HG03095 (cell line): ENCODE results near the gene SYNE2.
"Not testable (repeated sequence)": the region's sequence is repeated elsewhere in the genome, so short reads cannot be mapped to it uniquely, and the experiment has no call there.

Experiments used
- ATAC-seq: cut with Tn5 transposase; IDR thresholded peaks from one replicate; pipeline ENCODE4 v1.9.1; 2021; ENCODE audit warnings: moderate library complexity; ENCODE audit not compliant: unreplicated experiment

SYNE2 gene

DNA sequence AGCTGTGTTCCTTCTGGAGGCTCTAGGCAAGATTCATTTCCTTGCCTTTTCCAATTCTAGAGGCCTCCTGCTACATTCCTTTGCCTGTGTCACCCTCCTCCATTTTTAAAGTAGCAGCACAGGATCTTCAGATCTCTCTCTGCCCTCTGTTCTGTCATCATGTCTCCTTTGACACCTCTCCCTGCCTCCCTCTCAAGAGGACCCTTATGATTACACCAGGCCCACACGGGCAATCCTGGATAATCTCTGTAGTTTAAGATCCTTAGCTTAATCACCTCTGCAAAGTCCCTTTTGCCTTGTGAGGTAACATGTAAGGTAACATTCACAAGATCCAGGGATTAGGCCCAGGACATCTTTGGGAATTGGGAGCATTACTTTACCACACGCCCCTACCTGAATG lies 155.2 kb downstream of the SYNE2 start:
- ATAC-seq, result no peak

- no peak for ATAC-seq
Measured at GRCh38 chr14:64012003-64012402, 159.2 kb downstream of the SYNE2 start.

DNA sequence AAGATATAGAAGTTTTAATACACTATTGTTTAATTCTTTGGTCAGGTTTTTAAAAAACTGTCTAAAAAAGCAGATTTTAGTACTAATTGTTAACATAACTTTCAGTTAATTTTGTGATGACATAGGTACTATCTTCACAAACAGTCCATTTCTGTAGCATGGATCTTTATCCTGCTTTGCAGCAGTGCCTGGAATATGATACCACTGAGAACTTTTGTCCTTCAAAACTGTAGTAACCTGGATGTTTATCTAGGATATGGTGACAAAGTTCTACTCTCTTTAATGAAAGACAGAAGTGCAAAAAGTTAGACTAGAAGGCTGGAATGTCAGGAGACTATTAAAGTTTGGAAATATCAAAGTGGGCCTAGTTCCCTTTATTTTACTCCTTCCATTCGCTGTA lies 159.9 kb downstream of the SYNE2 start:
- no peak for ATAC-seq

GRCh38 chr14:64025479-64025878 lies 172.7 kb downstream of the SYNE2 start:
- ATAC-seq, result no peak

GRCh38 chr14:64026600-64026999 lies 173.8 kb downstream of the SYNE2 start:
- no peak for ATAC-seq

- ATAC-seq, result no peak
Measured at GRCh38 chr14:64035143-64035542, 182.3 kb downstream of the SYNE2 start.

DNA sequence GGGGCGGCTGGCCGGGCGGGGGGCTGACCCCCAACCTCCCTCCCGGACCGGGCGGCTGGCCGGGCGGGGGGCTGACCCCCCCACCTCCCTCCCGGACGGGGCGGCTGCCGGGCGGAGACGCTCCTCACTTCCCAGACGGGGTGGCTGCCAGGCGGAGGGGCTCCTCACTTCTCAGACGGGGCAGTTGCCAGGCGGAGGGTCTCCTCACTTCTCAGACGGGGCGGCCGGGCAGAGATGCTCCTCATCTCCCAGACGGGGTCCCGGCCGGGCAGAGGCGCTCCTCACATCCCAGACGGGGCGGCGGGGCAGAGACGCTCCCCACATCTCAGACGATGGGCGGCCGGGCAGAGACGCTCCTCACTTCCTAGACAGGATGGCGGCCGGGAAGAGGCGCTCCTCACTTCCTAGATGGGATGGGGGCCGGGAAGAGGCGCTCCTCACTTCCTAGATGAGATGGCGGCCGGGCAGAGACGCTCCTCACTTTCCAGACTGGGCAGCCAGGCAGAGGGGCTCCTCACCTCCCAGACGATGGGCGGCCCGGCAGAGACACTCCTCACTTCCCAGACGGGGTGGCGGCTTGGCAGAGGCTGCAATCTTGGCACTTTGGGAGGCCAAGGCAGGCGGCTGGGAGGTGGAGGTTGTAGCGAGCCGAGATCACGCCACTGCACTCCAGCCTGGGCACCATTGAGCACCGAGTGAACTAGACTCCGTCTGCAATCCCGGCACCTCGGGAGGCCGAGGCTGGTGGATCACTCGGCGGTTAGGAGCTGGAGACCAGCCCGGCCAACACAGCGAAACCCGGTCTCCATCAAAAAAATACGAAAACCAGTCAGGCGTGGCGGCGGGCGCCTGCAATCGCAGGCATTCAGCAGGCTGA lies 185.3 kb downstream of the SYNE2 start:
- not testable (repeated sequence) for ATAC-seq

DNA sequence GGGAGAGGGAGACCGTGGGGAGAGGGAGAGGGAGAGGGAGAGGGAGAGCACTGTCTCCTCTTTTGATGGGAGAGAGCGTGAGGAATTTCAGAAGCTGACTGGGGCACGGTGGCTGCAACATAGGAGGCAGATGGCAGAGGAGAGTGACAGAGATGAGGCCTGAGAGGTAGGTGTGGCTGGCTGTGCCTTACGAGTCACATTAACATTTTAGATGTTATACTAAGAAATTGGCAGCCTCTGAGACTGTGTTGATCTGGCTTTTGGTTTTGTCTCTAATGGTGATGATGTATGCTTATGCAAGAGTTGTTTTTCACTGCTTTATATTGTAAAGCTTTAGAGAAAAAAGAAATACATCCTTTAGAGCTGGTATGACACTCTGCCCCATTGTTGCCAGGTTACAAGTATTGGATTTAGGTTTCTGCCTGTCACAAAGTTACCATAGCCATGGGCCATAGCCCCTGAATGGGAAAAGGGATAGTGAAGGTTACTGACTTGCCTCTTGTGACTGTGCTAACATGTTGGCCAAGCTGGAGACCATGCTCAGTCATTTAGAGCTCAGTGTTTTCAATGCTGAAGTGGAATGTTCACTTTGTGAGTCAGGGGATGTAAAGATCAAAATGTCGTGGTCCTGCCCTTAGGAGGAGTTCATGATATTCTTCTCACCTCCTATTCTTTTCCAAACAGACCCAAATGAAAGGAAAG lies 186.2 kb downstream of the SYNE2 start:
- ATAC-seq, result no peak

DNA sequence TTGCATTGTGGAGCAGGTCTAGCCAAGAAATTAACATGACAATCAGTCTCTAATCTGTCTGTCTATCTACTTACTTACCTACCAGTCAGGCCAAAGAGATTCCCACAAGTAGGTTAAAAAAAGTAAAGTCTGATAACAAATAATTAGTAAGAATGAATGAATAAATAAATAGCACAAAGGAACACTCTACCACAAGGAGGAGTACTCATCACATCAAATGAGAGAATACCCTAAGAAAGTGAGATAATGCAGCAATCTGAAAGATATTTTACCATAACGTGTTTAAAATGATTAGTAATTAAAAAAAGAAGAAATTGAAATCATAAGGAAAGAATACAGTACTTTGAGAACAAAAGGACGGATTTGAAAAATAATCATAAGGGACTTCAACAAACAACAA lies 187.2 kb downstream of the SYNE2 start:
- no peak for ATAC-seq

DNA sequence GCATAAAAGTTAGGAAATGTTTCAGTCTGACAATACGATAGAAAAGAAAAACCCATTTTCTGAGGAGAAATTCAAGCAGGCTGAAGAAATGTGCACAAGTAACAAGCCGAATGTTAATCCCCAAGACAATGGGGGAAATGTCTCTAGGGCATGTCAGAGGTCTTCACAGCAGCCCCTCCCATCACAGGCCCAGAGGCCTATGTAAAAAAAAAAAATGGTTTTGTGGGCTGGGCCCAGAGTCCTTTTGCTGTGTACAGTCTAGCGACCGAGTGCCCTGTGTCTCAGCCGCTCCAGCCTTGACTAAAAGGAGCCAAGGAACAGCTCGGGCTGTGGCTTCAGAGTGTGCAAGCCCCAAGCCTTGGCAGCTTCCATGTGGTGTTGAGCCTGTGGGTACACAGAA lies 190.5 kb downstream of the SYNE2 start:
- ATAC-seq, result not testable (repeated sequence)

DNA sequence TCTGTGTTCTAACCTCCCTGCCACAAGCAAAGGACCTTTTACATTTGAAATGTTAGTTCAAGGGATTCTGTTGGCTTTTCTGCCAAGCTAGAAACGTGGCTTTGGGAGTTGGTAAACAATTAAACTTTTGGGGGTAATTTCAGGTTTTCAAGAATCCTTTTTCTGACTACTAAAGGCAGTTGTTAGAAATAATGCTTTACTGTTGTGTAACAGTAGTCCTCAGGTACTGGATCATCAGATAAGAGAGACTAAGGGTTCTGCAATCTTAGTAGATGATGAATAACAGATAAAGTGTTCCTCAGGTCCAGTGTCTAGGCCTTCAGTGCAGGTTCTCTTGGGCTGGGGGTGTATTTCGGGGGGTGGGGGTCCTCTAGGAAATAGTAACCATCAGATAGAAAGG lies 192.3 kb downstream of the SYNE2 start:
- no peak for ATAC-seq

GRCh38 chr14:64049616-64050381 lies 197.0 kb downstream of the SYNE2 start:
- ATAC-seq, result no peak

- ATAC-seq, result no peak
Measured at GRCh38 chr14:64053694-64054669, 201.2 kb downstream of the SYNE2 start.

- no peak for ATAC-seq
Measured at GRCh38 chr14:64059454-64060198, 206.8 kb downstream of the SYNE2 start.

GRCh38 chr14:64060199-64060545 lies 207.4 kb downstream of the SYNE2 start:
- no peak for ATAC-seq

GRCh38 chr14:64060648-64061096 lies 207.9 kb downstream of the SYNE2 start:
- ATAC-seq, result no peak

DNA sequence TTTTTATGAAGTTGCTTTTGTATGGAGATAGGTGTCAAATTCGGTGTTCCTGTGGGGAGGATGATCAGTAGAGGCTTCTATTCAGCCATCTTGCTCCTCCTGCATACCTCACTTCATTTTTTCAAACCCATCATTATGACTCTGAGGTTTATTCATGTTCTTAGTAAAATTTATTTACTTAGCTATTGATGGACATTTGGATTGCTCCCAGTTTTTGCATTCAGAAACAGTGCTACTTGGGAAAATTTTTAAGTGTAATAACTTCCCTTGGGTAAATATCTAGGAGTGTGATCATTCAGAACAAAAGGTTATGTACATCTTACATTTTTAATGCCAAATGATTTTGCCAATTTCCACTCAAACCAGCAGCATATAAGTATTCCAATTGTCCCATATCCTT lies 208.3 kb downstream of the SYNE2 start:
- no peak for ATAC-seq

- no peak for ATAC-seq
Measured at GRCh38 chr14:64061706-64062105, 208.9 kb downstream of the SYNE2 start.

DNA sequence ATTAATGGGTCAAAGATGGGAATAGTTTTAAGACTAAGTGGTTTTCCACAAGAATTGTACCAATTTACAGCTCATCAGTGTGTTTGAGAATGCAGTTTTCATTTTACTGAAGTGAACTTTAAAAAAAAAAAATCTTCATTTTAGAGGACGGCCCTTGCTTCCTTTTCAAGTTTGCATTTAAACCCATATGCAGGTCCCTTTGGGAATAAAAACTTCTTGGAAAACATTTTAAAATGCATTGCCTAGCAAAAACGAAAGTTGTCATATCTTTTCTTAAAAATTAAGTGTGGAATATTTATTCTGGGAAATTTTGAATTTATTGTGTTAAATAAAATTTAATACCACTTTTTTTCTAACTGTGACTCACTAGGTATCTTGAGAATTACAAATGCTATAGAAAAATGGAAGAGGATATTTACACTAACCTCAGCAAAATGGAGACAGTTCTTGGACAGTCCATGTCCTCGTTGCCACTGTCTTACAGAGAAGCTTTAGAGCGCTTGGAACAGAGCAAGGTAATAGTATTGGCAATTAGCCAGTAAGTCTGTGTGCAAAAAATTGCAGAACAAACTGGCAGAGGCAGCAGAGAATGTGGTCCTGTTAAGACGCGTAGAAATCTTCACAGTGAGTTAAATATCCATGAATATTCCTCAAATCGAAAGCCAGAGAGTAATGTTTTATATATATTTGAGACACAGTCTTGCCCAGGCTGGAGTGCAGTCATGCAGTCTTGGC lies 209.7 kb downstream of the SYNE2 start:
- no peak for ATAC-seq
